Lung (tissue), 12 donors: Measurements from ENCODE around the gene SPINK2. TPM values are rescaled to one million over a fixed set of nuclear protein-coding genes. Genes with fewer than 3 reads are reported as not detected.

ENCODE experiments used
- ATAC-seq: fragments of 200-7000 bp; cut with Tn5 transposase; one replicate; pipeline ENCODE4 v1.9.1; 2020; ENCODE audit warnings: moderate number of reproducible peaks; ENCODE audit not compliant: insufficient read depth, low FRiP score
- DNase-seq, 3 donors: peaks; one replicate each; pipeline ENCODE4 v3.0.0-alpha.2; 2013 to 2017
- H3K27ac ChIP-seq, 2 donors: one replicate each; pipeline ENCODE4 v1.5.1; 2013; ENCODE audit warnings: mild to moderate bottlenecking in 2 of 2, moderate library complexity in 2 of 2, control low read depth in 1 of 2, inconsistent platforms in 1 of 2, low read depth in 1 of 2, low read length in 1 of 2
- H3K27me3 ChIP-seq, 3 donors: one replicate each; pipeline ENCODE4 v1.5.1; 2013; ENCODE audit warnings: low read length in 2 of 3; ENCODE audit not compliant: control insufficient read depth in 3 of 3, insufficient read depth in 3 of 3
- H3K36me3 ChIP-seq, 4 donors: one replicate each; pipeline ENCODE4 v1.5.1; 2013; ENCODE audit warnings: low read length in 4 of 4, mild to moderate bottlenecking in 1 of 4, moderate library complexity in 1 of 4; ENCODE audit not compliant: control insufficient read depth in 4 of 4, insufficient read depth in 4 of 4
- H3K4me1 ChIP-seq, 5 donors: one replicate each; pipeline ENCODE4 v1.5.1; 2013; ENCODE audit warnings: low read length in 5 of 5, mild to moderate bottlenecking in 2 of 5, moderate library complexity in 1 of 5; ENCODE audit not compliant: control insufficient read depth in 5 of 5, insufficient read depth in 5 of 5
- H3K4me3 ChIP-seq: one replicate; pipeline ENCODE4 v1.5.1; 2013; ENCODE audit warnings: mild to moderate bottlenecking, control low read depth, moderate library complexity
- H3K9ac ChIP-seq, 2 donors: one replicate each; pipeline ENCODE4 v1.5.1; 2013; ENCODE audit warnings: low read length in 2 of 2, control low read depth in 1 of 2; ENCODE audit not compliant: insufficient read depth in 1 of 2
- H3K9me3 ChIP-seq, 4 donors: one replicate each; pipeline ENCODE4 v1.5.1; 2013; ENCODE audit warnings: low read length in 3 of 4, mild to moderate bottlenecking in 1 of 4, moderate library complexity in 1 of 4; ENCODE audit not compliant: control insufficient read depth in 4 of 4, insufficient read depth in 3 of 4
- CTCF ChIP-seq: IDR thresholded peaks from 2 replicates; pipeline ENCODE4 v1.5.1; 2012; ENCODE audit warnings: mild to moderate bottlenecking; ENCODE audit errors: control extremely low read depth, extremely low read depth
- WGBS, 2 donors: extraction: QIAGEN DNeasy Blood & Tissue Kit; methylation state at CpG; one replicate each; pipeline ENCODE4 v1.1.7; 2013; 5-methylcytosine and 5-hydroxymethylcytosine counted together
- polyA plus RNA-seq, 2 donors: library from polyadenylated mRNA; stranded (reverse); fragments of 200-250 nt; gene quantifications; one replicate each; pipeline ENCODE4 v1.2.1, GENCODE V29; 2013
- total RNA-seq, 2 donors: library from RNA; depleted of rRNA in 1 of 2; stranded (reverse); fragments of >200 nt in 1 of 2; gene quantifications; one replicate each; pipeline ENCODE4 v1.2.1, GENCODE V29; 2014 to 2021
- donor health status: control.
- donor health status: control.
- donor health status: Bipolar disorder and iron deficiency.
- donor health status: healthy.
- donor health status: DM: yes; HTN: yes; CAD: no.

Gene SPINK2
- total and polyA plus RNA-seq, 4 donors, result 0.91 TPM; not detected in 3

DNA sequence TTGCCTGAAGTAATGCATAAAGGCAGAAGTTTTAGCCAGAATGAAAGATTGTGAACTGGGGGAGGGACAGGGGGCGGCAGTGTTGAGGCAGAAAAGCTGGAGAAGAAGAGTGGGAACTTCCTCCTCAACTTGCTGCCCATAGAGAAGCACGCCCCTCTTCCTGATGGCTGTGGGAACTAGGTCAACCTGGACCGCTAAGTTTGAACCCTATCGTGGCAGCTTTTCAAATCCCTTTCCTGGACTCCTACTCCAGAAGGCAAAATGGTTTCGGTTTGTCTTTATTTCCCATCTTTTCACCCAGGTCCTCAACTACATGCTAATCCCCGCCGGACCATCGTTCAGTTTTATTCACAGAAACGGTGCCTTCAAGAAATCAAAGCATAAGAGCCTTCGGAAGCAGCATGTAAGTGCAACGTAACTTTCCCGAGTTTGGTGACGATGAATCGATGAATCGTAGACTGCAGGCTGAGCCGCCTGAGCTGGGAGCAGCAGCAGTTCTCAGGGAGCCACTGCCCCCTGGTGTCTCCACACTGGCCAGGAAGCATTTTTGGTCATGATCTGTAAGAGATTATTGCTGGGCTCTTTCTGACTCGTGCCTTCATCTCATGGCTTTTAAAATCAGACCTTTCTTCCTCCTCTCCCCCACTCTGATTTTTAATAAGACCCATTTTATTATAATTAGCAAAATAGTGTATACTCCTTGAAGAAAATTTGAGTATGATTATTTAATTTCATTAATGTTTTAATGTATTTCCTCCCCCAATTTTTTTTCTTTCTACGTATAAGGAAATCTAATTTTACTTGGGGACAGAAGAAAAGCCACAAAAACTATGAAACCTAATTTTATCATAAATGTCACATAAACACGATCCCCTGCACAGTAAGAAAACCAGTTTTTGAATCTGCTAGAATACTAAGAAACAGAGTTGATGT, 21.4 kb downstream of the SPINK2 start:
- Histone ChIP-seq H3K9me3 (no peaks in the 10 kb centered on the region), H3K9ac (peak overlapping the region; percentile 64 to 100), H3K36me3 (no peaks in the 10 kb centered on the region), H3K27ac (peak overlapping the region in 1 of 2 donors; percentile 86), H3K4me1 (peaks cover 0 to 3% (median 0%) of the 10 kb centered on the region in 5 donors), H3K4me3 (peak overlapping the region; percentile 56), H3K27me3 (no peaks in the 10 kb centered on the region)
- TF ChIP-seq CTCF, result peak; percentile 93
- peak; percentile 95 for ATAC-seq
- WGBS, 2 donors, result 6% methylated on average over 19 of the region's 19 CpGs
- peak; percentile 91 to 95 (median 94) for DNase-seq

DNA sequence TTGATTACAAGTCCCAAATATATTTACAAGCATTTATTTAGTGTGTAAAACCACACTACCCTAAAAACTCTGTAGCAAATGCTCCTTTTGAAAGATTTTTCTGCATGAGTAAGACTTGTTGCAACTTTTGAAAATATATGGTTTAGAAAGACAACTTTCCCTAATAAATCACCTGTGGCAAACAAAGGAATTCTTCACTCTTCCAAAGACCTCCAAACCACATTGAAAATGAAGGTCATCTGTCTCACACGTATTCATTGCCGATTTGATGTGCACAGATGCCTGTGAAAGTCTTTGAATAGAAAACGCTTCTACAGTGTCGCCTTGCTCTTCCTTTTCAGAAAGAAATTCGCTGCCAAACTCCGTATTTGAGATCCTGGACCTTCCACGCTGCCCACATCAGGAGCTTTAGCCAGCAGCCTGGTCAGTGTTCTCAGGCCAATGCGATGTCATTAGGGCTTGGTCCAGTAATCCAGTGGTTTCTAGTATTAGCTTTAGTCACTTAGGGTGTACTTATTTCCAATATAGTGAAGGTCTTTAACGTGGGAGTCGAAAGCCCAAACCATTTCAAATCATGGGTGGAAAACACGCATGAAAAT, 22.2 kb downstream of the SPINK2 start:
- Histone ChIP-seq H3K4me1 (peaks cover 0 to 3% (median 0%) of the 10 kb centered on the region in 5 donors), H3K4me3 (no peak overlapping the region), H3K27ac (no peak overlapping the region), H3K9ac (no peak overlapping the region), H3K9me3 (no peaks in the 10 kb centered on the region), H3K36me3 (no peaks in the 10 kb centered on the region), H3K27me3 (no peaks in the 10 kb centered on the region)
- no peak for DNase-seq
- no peak for TF ChIP-seq CTCF
- ATAC-seq, result peak; percentile 25
- 68 to 79% methylated on average over 11 of the region's 11 CpGs for WGBS, 2 donors

- no peak overlapping the region for H3K4me3 ChIP-seq
- H3K9ac ChIP-seq, result no peak overlapping the region
- ATAC-seq (no peak), DNase-seq (no peak)
- WGBS, 2 donors, result 49 to 72% methylated on average over 3 of the region's 3 CpGs
- no peaks in the 10 kb centered on the region for H3K27me3 ChIP-seq
- H3K4me1 ChIP-seq, result peaks cover 0 to 3% (median 2%) of the 10 kb centered on the region in 5 donors
- TF ChIP-seq CTCF, result no peak
- no peak overlapping the region for H3K27ac ChIP-seq
- no peaks in the 10 kb centered on the region for H3K36me3 ChIP-seq
- H3K9me3 ChIP-seq, result no peaks in the 10 kb centered on the region
Measured at GRCh38 chr4:56796211-56796610, 25.3 kb downstream of the SPINK2 start.
